Mesenteric fat pad (tissue), 1 donor: Measurements from ENCODE around the gene ALOX5. TPM values are rescaled to one million over a fixed set of nuclear protein-coding genes. Genes with fewer than 3 reads are reported as not detected.

ENCODE experiments used
- DNase-seq: peaks from one replicate; pipeline ENCODE4 v3.0.0-alpha.2; 2020; ENCODE audit warnings: low spot score
- total RNA-seq: library from RNA; stranded (reverse); fragmentation: NEBNext Ultra II Directional; extraction: Animal tissue kit (Norgen Biotek cat#: 25700); gene quantifications from one replicate; pipeline ENCODE4 v1.2.1, GENCODE V29; 2021
- donor health status: DM: yes; HTN: yes; CAD: no.

Gene ALOX5
- total RNA-seq, 1 donor from 2014 or later: 36.8 TPM

DNA sequence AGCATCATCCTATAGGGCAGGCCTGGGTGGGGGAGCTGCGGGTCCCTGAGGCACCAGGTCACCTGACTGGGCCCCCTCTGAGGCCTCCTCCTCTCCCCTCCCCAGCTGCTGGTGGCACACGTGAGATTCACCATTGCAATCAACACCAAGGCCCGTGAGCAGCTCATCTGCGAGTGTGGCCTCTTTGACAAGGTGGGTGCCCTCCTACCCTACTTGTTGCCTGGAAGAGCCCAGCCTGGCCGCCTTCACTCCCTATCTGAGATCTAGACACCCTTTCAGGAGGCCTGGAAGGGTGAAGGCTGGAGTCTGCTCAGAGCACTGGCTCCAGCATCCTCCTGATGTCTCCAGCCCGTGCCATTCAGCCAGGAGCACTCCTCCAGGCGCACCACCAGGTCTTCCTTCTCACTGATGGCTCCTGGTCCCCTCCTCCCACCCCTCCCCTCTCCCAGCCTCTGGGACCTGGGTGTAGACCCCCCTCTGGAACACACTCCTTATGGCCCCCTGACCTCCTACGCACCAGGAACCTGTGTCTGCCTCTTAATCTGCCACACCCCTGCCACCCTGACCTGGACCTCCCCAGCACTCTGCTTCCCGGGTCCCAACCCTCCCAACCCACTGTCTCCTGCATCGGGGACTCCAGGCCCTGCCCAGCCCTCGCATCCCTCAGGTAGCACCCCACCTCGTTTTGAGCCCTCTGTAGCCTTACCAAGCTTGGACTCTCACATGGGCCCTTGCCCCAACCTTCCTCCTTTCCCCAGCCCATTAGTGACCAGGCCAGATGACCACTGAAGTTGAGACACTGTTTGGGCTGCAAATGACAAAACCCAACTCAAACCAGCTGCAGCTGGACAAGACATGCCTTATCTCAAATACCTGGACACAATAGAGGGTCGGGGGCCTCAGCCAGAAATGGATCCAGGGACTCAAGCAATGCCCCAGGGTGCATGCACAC lies 67.5 kb downstream of the ALOX5 start:
- peak; percentile 75 for DNase-seq

DNA sequence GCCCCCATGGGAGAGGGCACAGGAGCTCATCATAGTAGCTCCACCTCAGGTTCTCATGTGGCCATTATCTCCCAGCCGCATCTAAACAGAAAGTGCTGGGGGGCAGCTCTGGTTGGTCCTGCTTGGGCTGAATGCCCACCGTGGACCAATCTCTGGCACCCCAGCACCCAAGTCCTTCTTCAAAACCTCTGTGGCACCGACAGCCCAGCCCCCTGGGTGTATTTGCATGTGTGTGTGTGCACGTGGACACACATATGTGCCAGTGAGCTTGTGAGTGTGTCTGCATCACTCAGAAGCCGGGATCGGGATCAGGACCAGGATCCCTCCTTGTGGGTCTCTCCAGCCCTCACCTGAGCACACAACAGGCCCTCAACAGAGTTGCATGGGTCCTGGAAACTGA lies 68.2 kb downstream of the ALOX5 start:
- no peak for DNase-seq

DNA sequence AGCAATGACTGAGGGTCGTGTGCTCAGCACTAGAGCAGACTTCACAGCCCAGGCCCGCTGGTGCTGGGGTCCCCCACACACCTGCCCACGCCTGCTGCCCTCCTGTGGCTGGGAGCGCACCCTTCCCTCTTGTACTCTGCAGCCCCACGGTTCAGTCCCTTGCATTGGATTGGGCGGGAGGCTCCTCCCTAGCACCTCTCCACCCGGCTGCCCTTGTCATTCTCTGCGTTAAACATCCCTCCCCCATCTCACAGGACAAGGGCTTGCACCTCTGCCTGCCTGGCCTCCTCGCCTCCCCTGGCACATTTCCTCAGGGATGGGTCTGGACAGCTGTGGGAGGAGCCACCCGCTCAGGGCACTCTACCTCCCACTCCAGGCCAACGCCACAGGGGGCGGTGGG lies 68.6 kb downstream of the ALOX5 start:
- DNase-seq: no peak

DNA sequence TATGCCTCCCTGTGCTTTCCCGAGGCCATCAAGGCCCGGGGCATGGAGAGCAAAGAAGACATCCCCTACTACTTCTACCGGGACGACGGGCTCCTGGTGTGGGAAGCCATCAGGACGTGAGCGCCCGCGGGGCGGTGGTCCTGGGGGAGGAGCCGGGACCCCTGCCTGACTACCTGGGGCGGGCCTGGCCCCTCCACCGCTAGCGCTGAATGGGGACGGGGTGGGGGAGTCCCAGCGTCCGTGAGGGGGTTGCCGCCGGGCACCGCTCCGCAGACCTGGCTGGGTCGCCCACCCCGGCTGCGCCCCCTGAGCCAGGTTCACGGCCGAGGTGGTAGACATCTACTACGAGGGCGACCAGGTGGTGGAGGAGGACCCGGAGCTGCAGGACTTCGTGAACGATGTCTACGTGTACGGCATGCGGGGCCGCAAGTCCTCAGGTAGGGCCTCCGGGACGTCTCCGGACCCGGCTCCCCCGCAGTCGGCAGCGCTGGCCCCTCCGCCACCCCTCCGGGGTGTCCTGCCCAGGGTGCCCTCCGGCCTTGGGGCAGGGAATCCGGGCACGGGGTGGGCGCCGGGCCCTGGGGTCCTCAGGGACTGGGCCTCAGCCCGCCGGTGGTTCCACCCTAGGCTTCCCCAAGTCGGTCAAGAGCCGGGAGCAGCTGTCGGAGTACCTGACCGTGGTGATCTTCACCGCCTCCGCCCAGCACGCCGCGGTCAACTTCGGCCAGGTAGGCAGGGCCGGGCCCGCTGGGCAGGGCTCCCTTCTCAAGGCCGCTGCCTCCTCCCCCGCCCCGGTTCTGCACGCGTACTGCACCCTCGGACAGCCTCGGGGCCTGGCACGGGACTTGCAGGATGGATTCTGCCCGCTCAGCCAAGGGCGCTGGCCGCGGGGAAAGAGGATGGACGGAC lies 69.3 kb downstream of the ALOX5 start:
- no peak for DNase-seq

DNA sequence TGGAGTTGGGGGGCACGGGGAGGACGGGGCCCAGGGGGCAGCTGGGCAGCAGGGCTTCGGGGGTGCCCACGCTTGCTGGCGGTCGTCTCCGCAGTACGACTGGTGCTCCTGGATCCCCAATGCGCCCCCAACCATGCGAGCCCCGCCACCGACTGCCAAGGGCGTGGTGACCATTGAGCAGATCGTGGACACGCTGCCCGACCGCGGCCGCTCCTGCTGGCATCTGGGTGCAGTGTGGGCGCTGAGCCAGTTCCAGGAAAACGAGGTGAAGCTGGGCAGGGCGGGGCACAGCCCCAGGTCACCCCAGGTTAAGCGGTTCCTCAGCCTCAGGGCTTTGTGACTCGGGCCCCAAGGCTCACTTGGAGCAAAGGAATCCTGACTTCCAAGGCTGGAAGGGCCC lies 70.0 kb downstream of the ALOX5 start:
- no peak for DNase-seq

DNA sequence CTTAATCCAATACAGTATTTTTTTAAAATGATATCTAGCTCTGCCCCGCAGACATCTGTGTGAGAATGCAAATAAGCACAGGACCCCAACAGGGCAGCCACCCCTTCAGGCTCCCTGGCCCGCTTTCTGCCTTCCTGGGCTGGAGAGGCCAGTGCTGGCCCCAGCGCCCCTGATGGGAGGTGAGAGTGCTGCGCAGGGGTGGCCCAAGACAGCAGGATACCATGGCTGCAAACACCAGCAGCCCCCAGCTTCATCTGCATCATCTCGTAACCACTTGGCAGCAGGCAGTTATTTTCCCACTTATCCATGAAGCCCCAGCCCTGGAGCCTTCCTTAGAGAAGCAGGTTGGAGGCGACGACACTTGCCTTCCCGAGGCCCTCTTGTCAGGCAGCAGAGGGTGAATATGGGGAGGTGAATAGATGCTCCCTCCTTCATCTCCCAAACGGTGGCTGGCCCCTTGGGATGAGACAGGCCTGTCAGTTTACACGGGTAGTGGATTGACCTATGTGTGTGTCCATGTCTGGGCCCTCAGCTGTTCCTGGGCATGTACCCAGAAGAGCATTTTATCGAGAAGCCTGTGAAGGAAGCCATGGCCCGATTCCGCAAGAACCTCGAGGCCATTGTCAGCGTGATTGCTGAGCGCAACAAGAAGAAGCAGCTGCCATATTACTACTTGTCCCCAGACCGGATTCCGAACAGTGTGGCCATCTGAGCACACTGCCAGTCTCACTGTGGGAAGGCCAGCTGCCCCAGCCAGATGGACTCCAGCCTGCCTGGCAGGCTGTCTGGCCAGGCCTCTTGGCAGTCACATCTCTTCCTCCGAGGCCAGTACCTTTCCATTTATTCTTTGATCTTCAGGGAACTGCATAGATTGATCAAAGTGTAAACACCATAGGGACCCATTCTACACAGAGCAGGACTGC lies 71.2 kb downstream of the ALOX5 start:
- no peak for DNase-seq

DNA sequence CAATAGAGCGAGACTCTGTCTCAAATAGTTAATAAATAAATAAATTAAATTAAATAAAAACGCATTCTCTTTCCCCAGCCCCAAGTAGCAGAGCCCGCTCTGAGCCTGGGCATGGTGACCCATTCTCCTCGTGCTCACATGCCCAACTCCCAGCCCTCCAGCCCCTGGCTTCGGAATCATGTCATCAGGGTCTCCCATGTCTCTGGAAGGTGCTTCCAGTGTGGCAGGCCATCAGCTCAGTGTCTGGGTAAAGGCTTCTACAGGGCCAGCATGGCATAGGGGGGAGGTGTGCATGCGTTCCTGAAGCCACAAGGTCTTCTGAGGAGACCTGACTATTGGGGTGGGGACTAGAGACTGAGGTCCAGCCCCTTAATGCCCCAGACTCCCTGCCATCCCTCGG lies 72.8 kb downstream of the ALOX5 start:
- DNase-seq: no peak

DNA sequence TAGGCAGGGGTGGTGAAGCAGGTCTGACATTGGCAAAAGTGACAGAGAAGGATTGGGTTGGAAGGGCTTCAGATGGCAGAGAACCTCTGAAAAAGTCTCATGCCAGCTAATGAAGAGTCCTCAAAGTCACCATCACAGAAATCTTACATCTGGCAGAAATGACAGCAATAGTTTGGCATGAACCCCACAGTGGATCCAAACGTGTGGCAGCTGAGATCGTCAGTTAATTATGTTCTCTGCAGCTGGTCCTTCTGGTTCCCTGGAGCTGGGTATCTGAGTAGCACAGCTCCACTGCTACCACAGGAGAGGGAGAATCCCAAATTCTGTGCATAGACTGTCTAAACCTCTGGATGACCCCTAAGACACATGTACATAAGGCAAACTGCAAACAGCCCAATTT lies 73.4 kb downstream of the ALOX5 start:
- no peak for DNase-seq

DNA sequence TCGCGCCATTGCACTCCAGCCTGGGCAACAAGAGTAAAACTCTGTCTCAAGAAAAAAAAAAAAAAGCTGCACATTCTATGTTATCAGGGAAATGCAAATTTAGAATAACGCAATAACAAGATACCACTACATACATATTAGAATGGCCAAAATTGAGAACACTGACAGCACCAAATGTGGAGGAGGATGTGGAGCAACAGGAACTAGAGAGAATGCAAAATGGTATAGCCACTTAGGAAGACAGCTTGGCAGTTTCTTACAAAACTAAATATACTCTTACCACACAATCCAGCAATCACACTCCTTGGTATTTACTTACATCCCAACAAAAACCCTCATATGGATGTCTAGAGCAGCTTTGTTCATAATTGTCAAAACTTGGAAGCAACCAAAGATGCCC lies 76.8 kb downstream of the ALOX5 start:
- no peak for DNase-seq

DNA sequence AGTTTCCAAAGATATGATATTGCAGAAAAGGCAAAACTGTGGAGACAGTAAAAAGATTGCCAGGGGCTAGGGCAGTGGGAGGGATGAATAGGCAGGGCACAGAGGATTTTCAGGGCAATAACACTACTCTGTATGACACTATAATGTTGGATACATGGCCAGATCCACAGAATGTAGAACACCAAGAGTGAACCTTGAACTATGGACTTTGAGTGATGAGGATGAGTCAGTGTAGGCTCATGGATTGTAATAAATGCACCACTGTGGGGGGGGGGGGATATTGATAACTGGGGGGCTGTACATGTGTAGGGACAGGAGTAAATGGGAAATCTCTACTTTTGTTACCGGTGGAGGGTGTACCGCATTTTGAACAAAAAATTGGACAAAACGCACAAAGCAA lies 77.4 kb downstream of the ALOX5 start:
- DNase-seq: no peak

DNA sequence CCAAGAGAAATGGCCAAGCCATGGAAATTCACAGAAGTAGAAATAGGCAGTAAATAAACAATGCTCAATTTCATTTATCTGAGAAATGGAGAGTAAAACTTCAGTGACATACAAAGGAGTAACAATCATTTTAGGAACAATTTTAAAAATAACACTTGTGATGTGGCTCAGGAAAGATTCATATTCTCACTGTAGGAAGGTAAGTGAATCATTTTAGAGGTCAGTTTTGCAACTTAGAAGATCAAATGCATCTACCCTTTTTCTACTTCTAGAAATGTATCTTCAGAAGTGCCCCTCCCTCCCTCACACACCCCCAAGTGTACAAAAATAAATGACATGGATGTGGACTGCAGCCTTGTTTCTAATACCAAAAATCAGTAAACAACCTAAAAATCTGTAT lies 78.3 kb downstream of the ALOX5 start:
- no peak for DNase-seq

DNA sequence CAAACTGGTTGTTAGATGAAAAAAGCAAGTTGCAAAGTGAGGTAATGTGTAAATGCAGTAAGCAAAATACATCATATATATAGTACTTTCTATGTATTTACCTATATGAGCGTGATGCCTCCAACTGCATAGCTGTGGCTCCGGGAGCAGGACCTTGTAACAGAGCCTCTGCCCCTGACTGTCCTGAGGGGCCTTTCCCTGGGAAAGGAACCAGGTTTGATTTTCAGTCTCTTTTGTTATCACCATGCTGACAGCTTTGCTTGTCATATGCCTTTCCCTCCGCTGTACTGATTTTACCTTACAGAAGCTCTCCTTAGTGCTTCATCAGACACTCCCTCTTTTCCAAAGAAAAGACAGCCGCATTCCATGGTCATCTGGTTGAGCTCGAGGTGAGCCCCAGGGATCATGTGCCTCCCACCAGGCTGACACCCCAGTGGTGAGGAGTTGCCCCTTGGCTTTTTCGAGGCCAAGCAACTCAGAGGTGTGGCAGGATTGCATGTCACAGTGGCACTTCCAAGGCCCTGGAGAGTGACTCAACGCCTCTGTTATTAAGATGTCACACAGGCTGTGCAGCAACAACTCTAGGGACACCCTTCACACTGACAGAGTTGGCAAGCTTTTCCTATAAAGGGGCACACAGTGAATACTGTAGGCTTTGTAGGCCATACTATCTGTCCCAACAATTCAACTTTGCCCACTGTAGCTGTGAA lies 78.9 kb downstream of the ALOX5 start:
- DNase-seq: no peak

DNA sequence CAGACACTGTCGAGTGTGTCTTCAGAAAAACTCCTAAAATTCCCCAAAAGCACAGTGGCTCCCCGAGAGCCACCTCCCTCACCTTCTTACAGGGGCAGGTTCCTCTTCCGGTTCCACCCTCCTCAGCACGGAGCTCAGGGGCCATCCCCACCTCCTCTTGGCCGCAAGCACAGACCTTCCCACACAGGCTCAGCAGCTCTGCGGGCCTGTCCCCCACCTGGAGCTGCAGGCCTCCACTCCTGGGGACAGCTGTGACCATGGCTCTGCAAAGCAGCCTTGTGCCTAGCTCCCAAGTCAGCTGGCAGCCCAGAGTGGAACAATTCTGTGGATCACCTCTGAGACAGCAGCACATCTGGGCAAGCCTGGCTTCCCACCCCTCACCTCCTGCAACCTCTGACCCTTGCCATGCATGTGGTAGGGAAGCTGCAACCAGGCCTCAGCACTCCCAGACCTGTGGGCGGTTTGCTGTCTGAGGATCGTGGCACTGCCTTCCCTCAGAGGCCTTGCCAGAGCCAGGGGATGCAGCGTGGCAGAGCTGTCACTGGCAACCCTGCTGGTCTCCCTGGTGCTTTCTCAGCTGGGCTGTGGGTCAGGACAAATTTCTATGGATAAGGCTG lies 79.7 kb downstream of the ALOX5 start:
- no peak for DNase-seq

DNA sequence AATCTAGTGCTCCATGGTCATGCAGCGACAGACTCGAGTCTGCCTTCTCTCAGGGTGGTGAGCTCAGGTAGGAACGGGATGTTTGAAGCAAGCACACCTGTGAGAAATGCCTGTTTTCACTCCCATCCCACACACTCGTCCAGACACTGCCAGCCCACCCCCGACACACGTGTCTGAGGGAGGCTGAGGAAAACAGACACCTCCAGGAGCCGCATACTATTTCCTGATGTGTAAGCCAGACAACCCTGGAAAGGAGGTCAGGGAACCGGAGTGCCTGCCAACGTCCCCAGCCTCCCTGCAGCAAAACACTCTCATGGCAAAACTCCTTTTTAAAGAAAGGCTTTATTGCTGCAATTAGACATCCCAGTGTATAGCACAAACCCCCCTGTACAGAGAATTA lies 80.2 kb downstream of the ALOX5 start:
- DNase-seq: no peak

DNA sequence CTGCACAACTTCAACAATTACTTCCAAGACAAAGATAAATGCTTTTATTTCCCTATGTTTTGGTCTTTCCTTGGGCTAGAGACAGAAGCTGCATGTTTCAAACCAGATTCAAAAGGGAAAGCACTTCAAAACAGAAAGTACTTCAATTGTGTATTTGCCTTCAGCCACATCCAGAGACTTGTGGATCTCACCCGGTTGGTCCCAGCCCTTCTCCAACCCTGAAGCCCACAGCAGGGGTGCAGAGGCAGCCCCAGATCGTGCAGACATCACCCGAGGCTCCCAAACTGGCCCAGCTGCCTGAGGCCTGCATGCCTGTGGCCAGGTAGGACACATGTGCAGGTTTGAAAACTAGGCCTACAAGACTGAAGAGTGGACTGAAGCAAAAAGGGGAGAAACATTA lies 80.8 kb downstream of the ALOX5 start:
- DNase-seq: no peak

DNA sequence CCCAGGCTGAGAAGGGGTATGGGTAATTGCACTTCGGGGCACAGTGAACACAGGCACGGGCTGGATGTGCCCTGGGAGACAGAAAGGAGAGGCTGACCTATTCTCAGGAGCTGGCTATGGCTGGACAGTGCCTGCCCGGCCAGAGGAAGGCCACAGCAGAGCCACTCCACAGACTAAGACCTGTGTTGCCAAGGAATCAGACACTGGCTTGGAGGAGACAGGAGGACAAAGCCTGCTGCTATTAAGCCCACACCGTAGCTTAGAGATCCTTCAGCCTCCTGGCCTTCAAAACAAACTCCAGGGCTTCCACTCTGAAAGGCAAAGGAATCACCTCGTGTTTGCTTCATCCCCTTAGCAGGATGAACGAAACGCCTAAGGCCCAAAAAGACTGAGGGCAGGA lies 82.2 kb downstream of the ALOX5 start:
- no peak for DNase-seq

DNA sequence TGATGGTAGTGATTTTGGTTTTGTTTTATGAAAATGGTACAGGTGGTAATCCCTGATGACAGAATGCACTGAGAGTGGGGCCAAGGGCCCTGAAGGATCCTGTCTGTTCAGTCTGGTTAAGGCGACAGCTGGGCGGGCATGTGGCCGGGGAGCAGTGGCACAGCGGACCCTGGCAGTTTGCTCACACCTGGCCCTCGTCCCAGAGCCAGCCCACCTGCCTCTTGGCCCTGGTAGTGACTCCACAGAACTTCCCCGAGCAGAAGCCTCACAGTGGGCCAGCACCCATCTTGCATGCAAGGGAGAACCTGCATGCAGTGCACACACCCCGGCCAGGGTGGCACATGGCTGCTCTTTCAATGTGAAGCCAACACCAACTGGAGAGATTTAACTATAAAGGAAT lies 82.8 kb downstream of the ALOX5 start:
- DNase-seq: no peak

DNA sequence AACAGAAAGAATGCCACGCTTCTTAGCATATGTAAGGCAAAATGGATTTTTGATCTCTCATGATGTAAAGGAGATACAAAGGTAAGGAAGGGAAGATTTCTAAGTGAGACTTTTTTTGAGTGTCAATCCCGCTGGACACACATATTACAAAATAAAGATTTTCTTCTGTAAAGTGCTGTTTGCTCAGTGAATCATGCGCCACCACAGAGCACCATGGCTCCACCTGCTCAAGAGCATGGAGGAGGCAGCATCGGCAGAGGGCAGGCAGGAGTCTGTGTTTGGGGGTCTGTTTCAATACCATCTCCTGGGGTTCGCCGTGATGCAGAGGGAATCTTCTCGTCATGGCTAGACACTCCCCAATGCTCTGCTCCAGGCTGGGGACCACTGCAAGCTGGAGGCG lies 83.5 kb downstream of the ALOX5 start:
- no peak for DNase-seq

DNA sequence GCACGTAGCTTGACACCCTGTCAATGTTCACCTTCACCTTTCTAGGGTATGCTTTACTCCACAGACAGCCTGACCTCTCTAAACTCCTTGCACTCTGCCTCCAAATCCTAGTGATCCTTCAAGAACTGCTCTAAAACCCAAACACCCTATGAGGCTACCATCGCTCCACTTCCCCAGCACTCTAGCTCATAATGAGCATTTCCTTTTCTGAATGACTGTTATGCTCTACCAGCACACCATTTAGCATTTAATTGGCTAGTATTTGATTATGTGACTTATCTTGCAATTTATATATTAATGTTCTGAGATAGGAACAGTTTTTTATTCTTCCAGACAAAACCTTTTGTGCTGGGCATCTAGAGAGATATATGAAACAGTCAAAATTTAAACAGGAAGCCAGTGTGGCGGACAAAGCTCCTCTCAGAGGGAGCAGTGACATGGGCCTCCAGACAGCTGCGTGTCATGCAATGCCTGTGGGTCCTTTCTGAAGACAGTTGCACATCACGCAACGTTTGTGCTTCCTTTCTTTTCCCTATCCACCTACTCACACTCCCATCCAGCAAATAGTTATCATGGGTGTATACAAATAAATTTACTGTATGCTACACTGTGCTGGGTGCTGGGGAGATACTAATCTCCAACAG lies 86.3 kb downstream of the ALOX5 start:
- no peak for DNase-seq

DNA sequence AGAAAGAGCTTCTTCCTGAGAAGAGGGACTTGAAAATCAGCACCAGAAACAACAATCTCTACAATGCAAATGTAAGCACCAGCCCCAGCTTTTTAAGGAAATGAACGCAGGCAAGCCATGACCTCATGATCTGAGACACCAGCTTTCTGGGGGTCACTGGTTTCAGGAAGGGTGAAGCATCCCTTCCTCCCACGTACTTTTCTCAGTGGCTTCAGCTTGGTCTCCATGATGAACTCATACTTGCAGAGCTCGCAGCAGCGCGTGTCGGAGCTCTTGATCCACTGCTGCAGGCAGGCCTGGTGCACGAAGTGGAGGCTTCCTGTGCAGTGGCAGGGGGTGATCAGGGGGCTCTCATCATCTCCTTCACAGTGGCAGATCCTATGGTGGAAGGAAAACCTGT lies 87.0 kb downstream of the ALOX5 start:
- DNase-seq: no peak
